AG20443 (cell line): ENCODE measurements around the gene SCFD2.

Experiments
- DNase-seq: peaks from one replicate; pipeline ENCODE4 v3.0.0; 2012; ENCODE audit warnings: low spot score, mixed read lengths

SCFD2 gene

DNA sequence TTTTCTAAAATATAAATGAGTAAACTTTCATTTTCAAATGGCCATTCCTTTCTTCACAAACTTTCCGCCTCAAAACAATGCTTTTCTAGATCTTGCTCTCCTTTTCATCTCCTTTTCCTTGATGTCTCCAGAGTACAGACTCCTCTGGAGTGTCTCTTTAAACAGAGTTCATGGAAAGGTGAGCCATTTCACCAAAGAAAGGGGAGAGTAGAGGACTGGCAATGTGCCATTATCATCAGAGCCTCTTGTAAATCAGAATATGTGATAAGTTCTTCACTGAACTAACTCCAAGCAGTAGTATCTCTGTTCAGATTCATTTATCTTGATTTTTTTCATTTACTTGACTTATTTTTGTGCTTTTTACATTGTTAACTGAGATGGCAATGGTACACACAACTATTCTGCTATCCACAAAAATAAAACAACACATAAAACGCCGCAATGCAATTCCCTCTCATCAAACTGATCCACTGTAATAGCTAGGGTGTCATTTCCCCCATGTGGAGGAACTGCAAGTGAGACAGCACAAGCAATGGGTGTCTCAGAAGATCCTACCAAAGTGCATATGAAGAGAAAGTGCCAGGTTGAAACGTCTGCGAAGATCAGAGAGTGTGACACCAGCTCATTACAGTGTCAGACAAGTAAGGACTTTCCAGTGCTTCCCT, 378.3 kb downstream of the SCFD2 start:
- no peak for DNase-seq

DNA sequence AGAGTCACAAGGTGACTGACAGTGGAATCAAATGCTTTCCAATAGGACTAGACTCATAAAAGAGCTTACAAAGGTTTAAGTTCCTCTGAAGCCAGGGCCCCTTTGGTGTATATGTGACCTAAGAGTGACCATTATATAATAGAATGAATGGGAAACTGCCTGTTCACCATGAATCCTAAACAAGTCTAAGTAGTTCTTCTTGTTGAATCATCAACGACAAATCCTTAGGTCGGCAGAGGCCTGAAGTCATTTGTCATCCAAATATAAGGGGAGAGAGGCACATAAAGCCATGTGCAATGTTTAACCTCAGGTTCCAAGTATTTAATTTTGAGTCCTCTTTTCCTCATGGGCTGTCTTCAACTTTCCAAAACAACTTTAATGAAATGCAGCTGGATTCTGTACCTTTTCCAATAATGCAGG, 381.4 kb downstream of the SCFD2 start:
- DNase-seq: no peak

DNA sequence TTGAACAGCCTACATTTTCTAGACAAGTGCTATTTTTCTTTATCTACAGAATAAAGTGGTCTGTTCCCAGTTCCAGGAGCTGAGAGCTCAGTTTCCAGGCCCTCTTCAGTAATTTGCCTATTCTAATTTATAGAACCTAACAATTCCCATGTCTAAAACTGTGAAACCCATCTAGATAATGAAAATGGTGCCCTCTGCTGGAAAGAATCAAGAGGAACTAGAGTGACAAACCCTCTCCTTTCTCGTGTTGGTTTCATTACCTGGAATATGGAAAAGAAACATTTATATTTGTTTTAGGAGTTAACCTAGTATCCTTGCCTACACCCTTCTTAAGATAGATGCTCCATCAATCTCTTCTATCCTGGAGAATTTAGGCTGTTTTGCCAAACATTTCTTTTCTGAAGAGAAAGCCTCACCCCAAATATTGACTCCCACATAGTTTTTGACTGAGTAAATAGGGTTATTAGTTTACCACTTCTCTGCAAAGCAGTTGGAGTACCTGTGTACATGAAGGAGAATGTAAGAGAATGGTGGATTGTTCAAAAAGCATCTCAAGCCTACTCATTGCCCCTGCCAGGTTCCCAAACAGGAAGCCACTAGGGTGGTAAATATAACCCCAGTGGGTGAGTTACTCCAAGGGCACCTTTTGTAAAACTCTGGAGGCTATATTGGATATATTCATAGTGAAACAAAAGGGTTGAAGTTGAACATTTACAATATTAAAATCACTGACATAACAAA, 382.1 kb downstream of the SCFD2 start:
- peak; percentile 55 for DNase-seq

DNA sequence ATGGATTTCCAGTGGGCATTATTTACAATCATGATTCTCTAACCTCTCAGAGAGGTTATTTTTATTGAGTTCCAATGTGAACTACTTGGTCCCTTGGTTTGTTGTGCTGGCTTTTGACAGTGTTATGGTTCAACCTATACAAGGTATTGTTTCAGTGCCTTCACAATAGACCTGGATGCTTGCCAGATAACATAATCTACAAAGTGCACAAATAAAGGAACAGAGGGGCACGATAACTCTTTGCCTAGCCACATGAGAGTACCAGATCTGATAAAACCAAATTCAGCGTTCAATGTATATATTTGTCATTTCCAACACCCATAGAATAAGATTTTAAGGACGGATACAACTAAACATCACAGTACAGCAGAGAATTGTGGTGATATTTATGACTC, 382.9 kb downstream of the SCFD2 start:
- DNase-seq: no peak

DNA sequence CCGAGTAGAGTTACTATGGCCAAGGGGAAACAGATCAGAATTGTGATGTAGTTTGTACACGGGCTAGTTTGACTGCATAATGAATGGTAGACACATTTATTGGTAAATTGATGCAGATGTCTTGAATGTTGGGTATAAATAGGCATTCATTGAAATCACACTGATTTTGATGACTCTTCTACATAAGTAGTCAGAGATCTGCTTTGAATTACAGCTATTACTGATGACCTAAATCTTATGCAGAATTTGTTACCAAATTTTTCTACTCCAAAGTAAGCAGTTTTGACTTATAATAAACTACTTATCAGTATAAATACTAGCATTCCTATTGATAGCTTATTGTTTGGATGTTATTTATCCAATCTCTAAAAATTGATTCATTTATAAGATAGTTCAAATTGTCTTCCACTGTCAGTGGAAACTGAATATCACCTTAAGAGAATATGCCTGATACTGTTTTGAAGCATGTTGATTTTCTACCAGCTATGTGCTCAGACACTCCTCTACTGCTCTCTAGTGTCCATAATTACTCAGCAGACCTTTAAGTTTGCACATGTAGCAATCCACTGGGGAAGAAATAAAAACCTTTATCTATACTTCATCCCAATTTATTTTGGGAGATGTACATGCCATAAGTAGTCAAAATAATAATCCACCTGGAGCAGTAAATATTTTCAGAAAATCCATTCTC, 383.5 kb downstream of the SCFD2 start:
- peak; percentile 61 for DNase-seq

DNA sequence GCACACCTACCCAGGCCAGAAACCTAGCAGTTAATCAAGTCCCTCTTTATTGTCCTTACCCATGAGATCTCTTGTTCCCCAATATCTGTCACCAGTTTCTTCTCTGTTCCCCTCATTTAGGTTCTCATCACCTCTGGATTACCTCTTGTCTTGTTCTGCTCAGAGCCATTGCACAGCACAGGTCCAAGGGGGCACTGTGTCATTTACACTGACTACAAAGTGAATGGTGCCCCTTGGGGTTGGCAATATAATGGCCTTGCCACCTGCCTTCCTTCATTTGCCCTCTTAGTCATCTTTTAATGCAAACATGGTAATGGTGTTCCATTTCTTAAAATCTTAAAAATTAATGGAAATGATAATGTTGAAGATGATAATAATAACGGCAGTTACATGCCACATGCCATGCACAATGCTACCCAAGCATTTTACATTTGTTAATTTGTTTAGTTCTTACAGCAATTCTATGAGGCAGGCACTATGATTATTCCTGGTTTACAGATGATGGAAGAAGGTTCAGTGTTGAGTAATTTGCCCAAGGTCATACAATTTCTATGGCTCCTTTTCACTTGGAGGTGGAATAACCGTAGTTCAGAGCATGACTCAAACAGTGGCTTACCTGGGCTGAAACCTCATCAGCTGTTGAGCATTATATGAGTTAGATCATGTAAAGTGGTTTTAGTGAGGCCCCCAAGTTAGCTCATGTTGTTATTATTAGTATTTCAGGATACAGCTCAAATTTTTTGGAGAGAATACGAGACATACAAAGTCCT, 385.9 kb downstream of the SCFD2 start:
- DNase-seq: no peak

DNA sequence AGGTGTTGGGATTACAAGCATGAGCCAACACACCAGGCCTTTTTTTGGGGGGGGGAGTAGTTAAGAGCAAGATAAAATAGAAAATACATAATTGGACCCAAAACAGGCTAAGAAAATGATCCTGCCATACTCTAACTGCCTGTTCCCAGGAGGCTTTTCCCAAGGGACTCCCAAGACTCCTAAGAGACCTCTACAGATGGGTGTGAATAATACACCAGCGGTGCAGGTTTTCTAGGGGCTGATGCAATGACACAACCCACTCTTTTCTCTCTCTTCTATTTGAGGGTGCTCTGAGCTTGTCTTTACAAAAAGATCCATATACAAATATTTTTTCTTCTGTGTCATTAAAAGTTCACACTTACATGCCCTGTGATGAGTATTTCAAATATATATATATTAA, 386.8 kb downstream of the SCFD2 start:
- DNase-seq: no peak

DNA sequence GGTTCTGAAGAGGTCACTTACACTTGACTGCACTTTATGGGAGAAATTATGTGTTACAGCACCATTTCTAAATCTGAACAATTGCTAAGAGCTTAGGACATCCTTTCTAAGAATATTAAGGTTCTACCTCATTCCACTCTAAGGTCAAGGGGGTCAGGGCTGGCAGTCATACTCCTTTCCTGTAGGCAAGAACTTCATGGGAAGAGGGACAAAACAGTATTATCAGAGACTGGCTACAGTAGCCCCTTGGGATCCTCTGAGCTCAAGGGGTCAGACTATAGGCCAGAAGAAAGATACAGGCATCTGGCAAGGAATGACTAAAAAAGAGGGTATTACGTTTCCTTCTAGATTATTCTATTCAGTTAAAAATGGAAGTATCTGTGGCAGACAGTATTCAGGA, 388.6 kb downstream of the SCFD2 start:
- DNase-seq: no peak

DNA sequence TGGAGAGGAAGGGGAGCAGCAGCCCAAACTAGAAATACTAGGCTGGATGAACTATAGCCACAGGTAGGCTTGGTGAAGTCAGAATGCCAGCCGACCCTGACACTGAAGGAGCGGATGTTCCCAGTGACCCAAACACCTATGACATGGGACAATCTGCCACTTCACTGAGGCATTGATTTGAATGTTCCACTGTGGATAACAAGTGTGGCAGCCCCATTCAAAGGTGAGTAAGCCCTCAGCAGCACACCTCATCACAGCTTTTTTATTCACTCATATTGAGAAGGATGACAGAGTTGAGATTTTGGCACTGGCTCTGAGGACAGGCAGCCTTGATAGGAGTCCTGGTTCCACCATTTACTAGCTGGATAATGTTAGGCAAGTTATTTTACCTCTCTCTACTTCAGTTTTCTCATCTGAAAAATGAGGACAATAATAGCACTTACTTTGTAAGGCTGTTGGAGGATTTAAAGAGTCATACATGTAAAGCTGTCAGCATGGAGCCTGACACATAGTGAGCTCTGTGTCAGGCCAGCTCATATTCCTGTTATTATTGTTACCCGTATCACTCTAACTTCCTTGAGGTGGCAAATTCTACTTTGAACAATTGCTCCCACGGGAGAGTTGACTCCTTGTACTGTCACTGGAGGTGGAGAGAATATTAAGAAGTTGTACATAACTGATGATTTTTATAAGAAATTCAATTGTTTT, 389.2 kb downstream of the SCFD2 start:
- DNase-seq: no peak

DNA sequence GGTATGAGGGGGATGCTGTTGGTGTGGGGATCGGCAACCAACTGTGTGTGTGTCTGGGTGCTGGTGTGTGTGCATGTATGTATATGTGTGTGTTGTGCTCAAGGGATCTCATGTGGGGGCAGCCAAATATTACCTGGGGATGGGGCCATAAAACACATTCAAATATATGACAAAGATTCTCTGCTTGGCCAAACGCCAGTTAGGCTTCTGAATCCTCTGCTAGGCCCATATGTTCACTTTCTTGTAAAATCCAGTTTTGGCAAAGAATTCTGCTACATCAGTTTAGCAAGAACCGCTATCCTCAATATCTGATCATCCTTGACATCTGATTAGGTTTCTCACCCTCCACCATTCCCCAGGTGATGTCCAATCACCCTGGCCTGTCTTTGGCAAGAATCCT, 397.2 kb downstream of the SCFD2 start:
- no peak for DNase-seq

DNA sequence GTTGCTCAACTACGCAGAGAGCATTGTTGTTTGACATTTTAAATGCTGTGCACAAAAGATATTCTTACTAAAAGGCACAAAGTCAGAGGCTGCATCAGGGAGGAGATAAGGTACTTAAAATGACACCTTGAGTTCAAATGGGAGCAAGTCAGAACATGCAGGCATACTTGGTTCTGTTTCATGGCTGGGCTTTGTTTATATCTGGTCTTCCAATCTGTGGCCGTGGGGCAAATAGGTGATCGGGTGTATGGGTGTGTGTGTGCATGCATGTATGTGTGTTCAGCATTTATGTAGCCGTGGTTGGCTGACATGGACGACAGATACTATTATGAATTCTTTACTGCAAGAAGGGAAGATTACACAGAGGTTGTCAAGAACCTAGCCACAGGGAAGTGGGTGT, 397.6 kb downstream of the SCFD2 start:
- DNase-seq: no peak

DNA sequence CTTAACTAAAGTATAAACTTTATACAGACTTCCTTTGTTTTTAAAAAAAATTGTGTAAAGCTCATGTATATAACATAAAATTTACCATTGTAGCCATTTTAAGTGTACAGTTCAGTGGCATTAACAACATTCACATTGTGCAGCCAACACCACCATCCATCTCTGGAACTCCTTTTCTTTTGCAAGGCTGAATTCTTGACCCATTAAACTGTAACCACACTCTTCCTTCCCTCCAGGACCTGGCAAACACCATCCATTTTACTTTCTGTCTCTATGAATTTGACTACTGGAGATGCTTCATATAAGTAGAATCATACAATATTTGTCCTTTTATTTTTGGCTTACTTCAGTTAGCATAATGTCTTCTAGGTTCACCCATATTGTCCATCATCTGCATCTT, 399.1 kb downstream of the SCFD2 start:
- DNase-seq: peak; percentile 20

DNA sequence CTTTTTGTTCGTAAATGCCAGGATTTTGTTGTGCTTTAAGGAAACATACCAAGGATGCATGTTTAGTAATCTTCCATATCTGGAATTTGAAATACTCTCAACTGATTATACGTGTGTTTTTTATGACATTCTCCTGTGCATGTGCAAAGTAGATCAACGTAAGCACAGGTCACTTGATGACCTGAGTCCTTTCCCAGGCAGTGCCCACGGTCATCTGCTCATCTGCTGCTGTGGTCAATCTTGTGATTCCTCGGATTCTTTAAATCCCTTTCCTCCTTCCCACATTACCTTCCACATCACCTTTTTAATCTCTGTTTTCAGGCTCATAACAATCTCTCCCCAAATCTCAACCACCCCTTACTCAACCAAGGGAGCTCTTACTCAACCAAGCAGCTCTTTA, 399.7 kb downstream of the SCFD2 start:
- no peak for DNase-seq

DNA sequence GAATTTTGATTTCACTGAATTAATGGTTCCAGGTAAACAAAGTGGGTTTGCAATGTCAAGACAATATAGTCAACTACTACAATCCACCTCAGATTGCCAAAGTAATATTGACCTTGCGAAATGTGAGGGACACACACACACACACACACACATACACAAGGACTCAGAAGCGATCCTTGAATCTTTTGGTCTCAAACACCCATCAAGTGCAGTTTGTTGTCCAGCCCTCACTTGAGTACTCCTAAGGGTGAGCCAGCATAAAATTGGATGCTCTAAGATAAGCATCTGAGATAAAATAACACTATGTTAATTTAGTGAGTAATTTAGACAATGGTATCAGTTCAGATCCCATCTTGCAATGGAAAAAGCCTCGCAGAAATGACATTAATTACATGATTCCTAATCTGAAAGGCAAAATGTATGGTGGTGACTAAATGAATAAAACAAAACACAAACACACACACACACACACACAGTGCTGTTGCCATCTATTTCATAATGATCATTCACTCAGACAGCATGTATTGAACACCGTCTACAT, 401.2 kb downstream of the SCFD2 start:
- DNase-seq: no peak

DNA sequence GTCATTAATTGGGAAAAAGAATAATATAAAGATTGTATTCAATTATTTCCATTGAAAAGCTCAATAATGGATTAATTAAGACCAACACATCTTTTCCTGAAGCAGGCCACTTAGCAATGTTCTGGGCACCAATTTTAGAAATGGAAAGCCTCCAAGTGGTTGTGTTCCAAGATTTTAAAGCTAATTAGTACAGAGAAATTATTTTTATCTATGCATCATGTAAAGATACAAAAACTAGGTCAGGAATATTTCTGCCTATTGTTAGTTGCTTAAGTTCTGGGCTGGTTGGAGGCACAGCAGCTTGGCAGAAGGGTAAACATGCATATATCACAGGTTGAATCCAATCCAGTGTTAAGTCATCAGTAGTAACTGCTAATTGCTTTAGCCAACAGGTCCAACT, 401.9 kb downstream of the SCFD2 start:
- no peak for DNase-seq

DNA sequence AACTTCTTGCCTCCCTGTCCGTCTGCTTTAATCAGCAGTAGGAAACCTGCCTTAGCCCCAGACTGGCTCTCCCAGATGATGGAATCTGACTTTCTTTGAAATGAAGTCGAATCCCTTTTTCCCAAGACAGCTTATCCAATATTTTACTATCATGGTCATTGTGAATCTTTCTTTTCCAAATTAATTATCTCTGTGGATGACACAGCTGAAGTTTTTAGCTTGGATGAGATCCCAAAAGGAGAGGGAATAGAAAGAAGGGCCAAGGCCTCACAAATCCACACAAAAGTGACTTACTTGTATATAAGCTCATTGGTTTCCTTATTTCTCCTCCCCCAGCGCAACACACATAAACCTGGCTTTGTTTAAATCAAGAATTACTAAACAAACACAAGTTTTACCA, 403.1 kb downstream of the SCFD2 start:
- no peak for DNase-seq

DNA sequence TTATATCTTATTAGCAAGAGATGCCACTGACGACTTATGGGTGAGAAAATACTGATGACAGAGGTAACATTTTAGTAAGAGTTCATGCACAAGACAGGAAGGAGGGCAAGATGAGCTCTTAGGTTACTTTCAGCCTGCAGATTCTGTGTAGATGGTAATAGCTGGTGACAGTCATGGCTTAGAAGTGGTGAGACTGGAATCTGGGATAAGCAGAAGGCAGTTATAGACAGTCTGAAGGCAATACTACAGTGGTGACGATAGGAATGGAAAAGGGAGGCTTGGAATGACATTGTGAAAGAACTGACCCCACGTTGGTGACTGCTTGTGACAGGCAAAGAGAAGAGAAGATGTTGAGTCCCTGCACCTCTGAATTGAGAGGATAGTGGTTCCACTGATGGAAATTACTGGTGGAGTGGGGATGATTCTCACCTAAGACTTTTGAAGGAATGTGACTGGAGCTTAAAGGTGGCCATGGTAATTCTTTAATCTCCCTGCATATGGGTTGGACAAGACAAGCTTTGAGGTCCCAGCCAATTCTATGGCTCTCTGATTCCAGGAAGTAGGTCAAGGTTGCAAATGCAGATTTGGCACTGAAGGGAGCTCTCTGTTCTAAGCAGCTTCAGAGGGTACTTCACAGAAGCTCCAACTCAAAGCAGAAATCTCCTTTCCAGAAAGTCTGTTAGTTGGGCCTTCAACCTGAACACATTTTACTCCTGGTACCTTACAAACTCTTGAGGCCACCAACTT, 404.0 kb downstream of the SCFD2 start:
- DNase-seq: no peak

DNA sequence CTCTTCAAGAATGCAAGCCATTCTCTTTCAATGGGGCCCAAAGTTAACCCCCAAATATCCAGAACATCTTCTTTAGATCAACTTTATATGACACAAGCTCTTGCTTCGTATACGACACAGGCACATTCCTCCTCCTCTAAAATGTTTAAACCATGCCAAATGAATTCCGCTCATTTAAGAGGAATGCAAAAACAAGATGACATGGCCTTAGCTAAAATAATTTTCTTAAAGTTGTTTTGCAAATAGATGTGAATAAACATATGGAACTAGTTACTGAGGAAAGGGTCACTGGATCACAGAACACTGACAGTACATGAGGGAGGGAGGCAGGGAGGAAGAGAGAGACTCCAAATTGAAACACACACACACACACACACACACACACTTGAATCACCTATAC, 406.3 kb downstream of the SCFD2 start:
- DNase-seq: peak; percentile 65

DNA sequence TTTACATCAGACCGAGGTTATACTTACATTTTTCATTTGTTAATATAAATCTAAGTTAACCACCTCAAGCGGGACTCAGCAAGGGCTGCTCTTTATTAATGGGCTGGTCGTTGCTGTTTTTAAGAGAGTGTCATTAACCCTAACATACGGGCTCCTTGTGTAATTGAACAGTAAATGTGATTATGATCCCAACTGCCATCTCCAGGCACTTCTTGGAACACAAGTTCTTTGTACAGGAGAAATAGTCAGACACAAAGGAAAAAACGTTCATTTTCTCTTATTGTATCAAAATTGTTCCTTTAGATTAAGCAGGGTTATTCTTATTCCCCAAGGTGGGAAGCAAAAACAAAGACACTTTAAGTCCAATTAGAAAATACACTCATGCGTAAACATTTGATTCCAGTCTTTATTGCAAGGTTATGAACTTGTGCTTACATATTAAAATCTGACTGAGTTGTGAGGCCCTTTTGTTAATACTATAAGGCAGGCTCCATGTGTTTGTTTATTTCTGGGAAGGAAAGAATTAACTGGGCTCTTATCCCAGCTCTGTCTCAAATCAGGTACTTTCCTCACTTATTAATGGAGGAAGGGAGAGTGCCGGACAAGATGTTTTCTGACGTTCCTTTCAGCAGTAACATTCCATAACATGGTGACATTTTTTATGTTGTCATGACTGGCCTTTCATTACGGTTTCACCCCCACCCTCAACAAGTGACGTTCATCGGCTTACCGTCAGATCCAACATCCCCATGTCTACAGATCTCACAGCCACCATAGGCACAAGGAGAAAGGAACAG, 407.8 kb downstream of the SCFD2 start:
- DNase-seq: peak; percentile 13

DNA sequence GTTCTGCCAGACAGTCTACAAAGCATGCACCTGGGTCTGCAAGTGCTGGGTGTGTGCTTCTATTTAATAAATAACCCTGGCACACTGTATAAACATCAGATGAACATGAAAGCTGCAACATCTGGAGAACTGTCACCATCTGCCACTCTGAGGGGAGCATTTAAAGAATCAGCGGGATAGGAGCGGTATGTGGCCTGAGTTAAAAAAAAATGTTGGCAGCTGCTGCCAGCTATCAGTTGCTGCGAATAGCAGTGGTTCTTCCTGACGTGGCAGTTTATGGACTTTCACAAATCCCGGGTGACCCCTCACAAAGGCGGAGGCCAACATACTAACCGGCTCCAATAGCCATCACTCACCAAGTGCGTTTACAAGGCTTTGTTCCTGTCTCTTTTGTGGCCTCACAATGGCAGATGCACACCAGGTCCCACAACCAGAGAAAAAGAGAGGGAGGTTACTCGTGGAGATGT, 408.6 kb downstream of the SCFD2 start:
- DNase-seq: peak; percentile 48
